Measurements from ENCODE around the gene KCNH3. TPM values are rescaled to one million over a fixed set of nuclear protein-coding genes. Genes with fewer than 3 reads are reported as not detected.

The KCNH3 gene
- total RNA-seq, 2 experiments from 2014 or later: 0.06 to 0.57 TPM

GRCh38 chr12:49496417-49497360 is 42.1 kb upstream of the KCNH3 start:
- DNase-seq (ENCODE audit: low spot score): no peak
- ChIA-PET POLR2A (interaction anchor here (0.5 to 1.3 kb wide), 5 partner anchors 10 to 614 kb away, joined by 3 to 4 read pairs (median 3); no protein-coding TSS in a partner anchor), CTCF (ENCODE audit: unreplicated experiment) (no interaction called here)
- H3K36me3 ChIP-seq (ENCODE audit: insufficient read depth, low read length): peaks cover 49% of the 10 kb centered on the region
- H2AFZ ChIP-seq (ENCODE audit: low read length): no peak overlapping the region
- TF ChIP-seq, protein P1, sequence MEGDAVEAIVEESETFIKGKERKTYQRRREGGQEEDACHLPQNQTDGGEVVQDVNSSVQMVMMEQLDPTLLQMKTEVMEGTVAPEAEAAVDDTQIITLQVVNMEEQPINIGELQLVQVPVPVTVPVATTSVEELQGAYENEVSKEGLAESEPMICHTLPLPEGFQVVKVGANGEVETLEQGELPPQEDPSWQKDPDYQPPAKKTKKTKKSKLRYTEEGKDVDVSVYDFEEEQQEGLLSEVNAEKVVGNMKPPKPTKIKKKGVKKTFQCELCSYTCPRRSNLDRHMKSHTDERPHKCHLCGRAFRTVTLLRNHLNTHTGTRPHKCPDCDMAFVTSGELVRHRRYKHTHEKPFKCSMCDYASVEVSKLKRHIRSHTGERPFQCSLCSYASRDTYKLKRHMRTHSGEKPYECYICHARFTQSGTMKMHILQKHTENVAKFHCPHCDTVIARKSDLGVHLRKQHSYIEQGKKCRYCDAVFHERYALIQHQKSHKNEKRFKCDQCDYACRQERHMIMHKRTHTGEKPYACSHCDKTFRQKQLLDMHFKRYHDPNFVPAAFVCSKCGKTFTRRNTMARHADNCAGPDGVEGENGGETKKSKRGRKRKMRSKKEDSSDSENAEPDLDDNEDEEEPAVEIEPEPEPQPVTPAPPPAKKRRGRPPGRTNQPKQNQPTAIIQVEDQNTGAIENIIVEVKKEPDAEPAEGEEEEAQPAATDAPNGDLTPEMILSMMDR (conservative IDR thresholded peaks at IDR 0.05; ENCODE audit: low read length): no peak
- no peak for TF ChIP-seq EZH2phosphoT487 (IDR thresholded peaks at IDR 0.05; ENCODE audit: borderline replicate concordance, low read depth, low read length)
- H3K9me3 ChIP-seq (ENCODE audit: low read length): no peaks in the 10 kb centered on the region
- no peaks in the 10 kb centered on the region for H3K9me2 ChIP-seq (ENCODE audit: insufficient read depth, low read length)
- no peak overlapping the region for H3K4me2 ChIP-seq (ENCODE audit: low read length)
- no peak overlapping the region for H3K27ac ChIP-seq (ENCODE audit: low read depth, low read length, poor library complexity, severe bottlenecking)
- peaks cover 5% of the 10 kb centered on the region for H3K4me1 ChIP-seq (ENCODE audit: insufficient read depth, low read length, poor library complexity, severe bottlenecking)
- intact Hi-C loops (cut with micrococcal nuclease; ENCODE audit: unreplicated experiment): no loop called here
- H3K79me2 ChIP-seq (ENCODE audit: insufficient read depth, low read depth, low read length): no peaks in the 10 kb centered on the region
- no peaks in the 10 kb centered on the region for H4K20me1 ChIP-seq (ENCODE audit: insufficient read depth, low read length)
- no TSS peak for BruUV-seq (replicated peaks)
- no peak overlapping the region for H3K4me3 ChIP-seq (ENCODE audit: low read depth, low read length, poor library complexity, severe bottlenecking)

GRCh38 chr12:49501895-49502294 is 36.9 kb upstream of the KCNH3 start:
- intact Hi-C loops (cut with micrococcal nuclease; ENCODE audit: unreplicated experiment): no loop called here
- TF ChIP-seq EZH2phosphoT487 (IDR thresholded peaks at IDR 0.05; ENCODE audit: borderline replicate concordance, low read depth, low read length): no peak
- TF ChIP-seq, protein P1 (conservative IDR thresholded peaks at IDR 0.05; ENCODE audit: low read length): no peak
- H3K79me2 ChIP-seq (ENCODE audit: insufficient read depth, low read depth, low read length): no peaks in the 10 kb centered on the region
- H3K9me3 ChIP-seq (ENCODE audit: low read length): no peaks in the 10 kb centered on the region
- no peak overlapping the region for H2AFZ ChIP-seq (ENCODE audit: low read length)
- no TSS peak for BruUV-seq (replicated peaks)
- ChIA-PET POLR2A (interaction anchor here (0.6 to 1.1 kb wide), 2 partner anchors 21 to 35 kb away, joined by 3 to 5 read pairs; no protein-coding TSS in a partner anchor), CTCF (ENCODE audit: unreplicated experiment) (no interaction called here)
- peaks cover 12% of the 10 kb centered on the region for H3K4me1 ChIP-seq (ENCODE audit: insufficient read depth, low read length, poor library complexity, severe bottlenecking)
- DNase-seq (ENCODE audit: low spot score): peak; percentile 36
- no peaks in the 10 kb centered on the region for H3K9me2 ChIP-seq (ENCODE audit: insufficient read depth, low read length)
- H3K4me2 ChIP-seq (ENCODE audit: low read length): peak overlapping the region; percentile 8; the same call in 1 of the 2 replicates
- H3K27ac ChIP-seq (ENCODE audit: low read depth, low read length, poor library complexity, severe bottlenecking): no peak overlapping the region
- peaks cover 69% of the 10 kb centered on the region for H3K36me3 ChIP-seq (ENCODE audit: insufficient read depth, low read length)
- H3K4me3 ChIP-seq (ENCODE audit: low read depth, low read length, poor library complexity, severe bottlenecking): no peak overlapping the region
- no peaks in the 10 kb centered on the region for H4K20me1 ChIP-seq (ENCODE audit: insufficient read depth, low read length)

DNA sequence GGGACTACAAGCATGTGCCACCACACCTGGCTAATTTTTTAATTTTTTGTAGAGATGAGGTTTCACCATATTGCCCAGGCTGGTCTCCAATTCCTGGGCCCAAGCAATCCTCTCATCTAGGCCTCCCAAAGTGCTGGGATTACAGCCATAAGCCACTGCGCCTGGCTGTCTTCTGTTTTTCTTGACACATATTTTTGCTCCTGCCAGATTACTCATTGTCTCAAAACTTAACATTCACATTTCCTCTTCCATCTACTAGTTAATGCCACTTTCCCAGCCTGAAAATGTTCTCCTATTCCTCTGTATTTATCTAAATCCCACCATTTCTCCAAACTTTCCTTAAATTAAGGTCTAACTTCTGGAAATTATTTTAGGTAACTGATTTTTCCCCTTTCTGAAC is 36.2 kb upstream of the KCNH3 start:
- H3K9me3 ChIP-seq (ENCODE audit: low read length): no peaks in the 10 kb centered on the region
- no peak for DNase-seq (ENCODE audit: low spot score)
- no TSS peak for BruUV-seq (replicated peaks)
- no peaks in the 10 kb centered on the region for H3K9me2 ChIP-seq (ENCODE audit: insufficient read depth, low read length)
- ChIA-PET CTCF (ENCODE audit: unreplicated experiment) (no interaction called here), POLR2A (interaction anchor here (0.6 kb wide), 1 partner anchor 1580 kb away, joined by 3 read pairs; no protein-coding TSS in a partner anchor)
- no peak overlapping the region for H3K4me3 ChIP-seq (ENCODE audit: low read depth, low read length, poor library complexity, severe bottlenecking)
- no peak overlapping the region for H3K4me2 ChIP-seq (ENCODE audit: low read length)
- TF ChIP-seq, protein P1 (conservative IDR thresholded peaks at IDR 0.05; ENCODE audit: low read length): no peak
- TF ChIP-seq EZH2phosphoT487 (IDR thresholded peaks at IDR 0.05; ENCODE audit: borderline replicate concordance, low read depth, low read length): no peak
- no peaks in the 10 kb centered on the region for H3K79me2 ChIP-seq (ENCODE audit: insufficient read depth, low read depth, low read length)
- H4K20me1 ChIP-seq (ENCODE audit: insufficient read depth, low read length): no peaks in the 10 kb centered on the region
- peaks cover 12% of the 10 kb centered on the region for H3K4me1 ChIP-seq (ENCODE audit: insufficient read depth, low read length, poor library complexity, severe bottlenecking)
- H3K27ac ChIP-seq (ENCODE audit: low read depth, low read length, poor library complexity, severe bottlenecking): no peak overlapping the region
- no peak overlapping the region for H2AFZ ChIP-seq (ENCODE audit: low read length)
- intact Hi-C loops (cut with micrococcal nuclease; ENCODE audit: unreplicated experiment): no loop called here
- H3K36me3 ChIP-seq (ENCODE audit: insufficient read depth, low read length): peaks cover 68% of the 10 kb centered on the region
